Measurements from ENCODE around the gene DDX27.

The DDX27 gene

GRCh38 chr20:49279677-49280462 is 60.7 kb downstream of the DDX27 start:
- no peak for FAIRE-seq

DNA sequence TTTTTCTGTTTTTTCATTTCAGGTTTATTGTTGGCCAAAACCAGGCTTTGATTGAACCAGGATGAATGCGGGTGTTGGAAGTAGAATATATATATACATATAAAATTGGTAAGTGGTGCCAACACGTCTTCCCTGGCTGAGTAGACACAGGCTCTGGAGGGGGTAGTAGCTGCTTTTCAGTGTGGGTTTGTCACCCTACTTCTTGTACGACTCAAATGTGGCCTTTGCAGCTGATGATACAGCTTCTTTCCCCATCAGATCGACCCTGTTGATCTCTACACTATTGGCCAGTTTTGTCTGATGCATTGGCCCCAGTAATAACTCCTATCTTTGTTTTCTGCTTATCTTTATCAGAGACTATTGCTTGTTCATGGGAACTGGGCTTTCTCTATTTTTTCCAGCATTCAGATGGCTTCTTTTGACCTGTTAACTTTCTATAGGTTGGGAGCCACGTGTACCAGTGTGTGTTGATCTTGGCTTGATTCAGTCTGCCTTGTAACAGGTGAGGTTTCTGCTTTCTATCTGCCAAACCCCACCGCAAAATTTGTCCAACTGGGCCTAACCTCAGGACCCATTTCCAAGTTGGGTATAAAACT is 61.3 kb downstream of the DDX27 start:
- no peak for FAIRE-seq

GRCh38 chr20:49281059-49281912 is 62.1 kb downstream of the DDX27 start:
- no peak for FAIRE-seq

DNA sequence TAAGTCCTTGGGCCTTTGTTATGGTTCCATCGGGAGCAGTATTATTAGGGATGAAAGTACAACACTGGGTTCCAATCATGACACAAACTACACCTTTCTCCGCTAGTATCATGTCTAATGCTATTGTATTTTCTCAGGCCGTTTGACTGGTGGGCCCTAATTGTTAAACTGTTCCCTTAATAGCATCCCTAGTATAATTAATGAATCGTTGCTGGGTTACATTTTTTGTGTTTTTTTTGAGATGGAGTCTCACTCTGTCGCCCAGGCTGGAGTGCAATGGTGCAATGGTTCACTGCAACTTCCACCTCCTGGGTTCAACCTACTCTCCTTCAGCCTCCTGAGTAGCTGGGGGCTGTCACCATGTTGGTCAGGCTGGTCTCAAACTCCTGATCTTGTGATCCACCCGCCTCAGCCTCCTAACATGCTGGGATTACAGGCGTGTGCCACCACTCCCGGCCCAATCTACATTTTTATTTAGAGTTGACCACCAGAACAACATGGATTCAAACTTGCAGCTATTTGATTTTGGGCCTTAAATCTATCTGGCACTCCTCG is 62.8 kb downstream of the DDX27 start:
- FAIRE-seq, result no peak

- FAIRE-seq, result no peak
Observed at GRCh38 chr20:49282584-49283171, 63.5 kb downstream of the DDX27 start.

DNA sequence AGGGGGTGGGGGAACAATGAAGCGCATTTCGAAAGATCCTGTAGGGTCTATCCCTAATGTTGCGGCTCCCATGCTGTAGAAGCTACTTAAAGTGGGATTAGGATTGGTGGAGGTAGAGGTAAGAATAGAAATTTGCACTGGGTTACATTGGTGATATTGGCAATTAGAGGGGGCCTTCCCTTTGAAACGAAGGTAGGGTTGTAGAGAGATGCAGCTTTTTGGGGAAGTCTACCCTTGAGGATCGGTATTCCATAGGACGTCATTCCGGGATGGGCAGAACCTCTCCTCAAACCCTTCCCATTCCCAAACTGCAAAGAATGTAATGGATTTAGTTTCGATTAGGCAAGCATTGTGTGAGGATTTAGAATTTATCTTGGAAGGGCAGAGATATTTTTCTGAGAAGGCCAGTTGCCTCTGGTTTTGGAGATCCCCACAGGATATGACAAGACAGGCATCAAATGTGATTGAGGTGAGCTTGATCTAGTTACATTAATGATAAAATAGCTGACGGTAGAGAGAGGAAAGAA is 64.0 kb downstream of the DDX27 start:
- FAIRE-seq, result no peak

GRCh38 chr20:49283703-49284625 is 64.7 kb downstream of the DDX27 start:
- no peak for FAIRE-seq

DNA sequence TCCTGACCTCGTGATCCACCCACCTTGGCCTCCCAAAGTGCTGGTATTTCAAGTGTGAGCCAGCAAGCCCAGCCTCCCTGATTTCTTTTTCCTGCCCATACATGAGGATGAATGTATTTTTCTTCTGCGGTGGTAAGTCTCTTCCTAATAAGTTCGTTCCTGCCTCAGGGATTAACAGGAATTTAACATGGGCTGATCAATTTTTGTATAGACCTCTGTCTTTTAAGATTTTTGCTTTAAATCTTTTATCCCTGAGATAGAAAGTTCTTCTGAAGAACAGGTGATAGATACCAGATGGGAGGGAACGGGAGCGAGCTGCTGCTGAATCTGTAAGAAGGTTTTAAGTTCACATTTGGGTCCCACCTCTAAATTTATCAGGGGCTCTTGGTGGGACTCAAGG is 65.6 kb downstream of the DDX27 start:
- FAIRE-seq, result no peak

- no peak for FAIRE-seq
Observed at GRCh38 chr20:49285233-49285668, 66.0 kb downstream of the DDX27 start.

- no peak for FAIRE-seq
Observed at GRCh38 chr20:49285813-49286494, 66.7 kb downstream of the DDX27 start.

- no peak for FAIRE-seq
Observed at GRCh38 chr20:49286689-49287551, 67.7 kb downstream of the DDX27 start.

- FAIRE-seq, result no peak
Observed at GRCh38 chr20:49287555-49288249, 68.5 kb downstream of the DDX27 start.

GRCh38 chr20:49288250-49288751 is 69.1 kb downstream of the DDX27 start:
- FAIRE-seq, result no peak

DNA sequence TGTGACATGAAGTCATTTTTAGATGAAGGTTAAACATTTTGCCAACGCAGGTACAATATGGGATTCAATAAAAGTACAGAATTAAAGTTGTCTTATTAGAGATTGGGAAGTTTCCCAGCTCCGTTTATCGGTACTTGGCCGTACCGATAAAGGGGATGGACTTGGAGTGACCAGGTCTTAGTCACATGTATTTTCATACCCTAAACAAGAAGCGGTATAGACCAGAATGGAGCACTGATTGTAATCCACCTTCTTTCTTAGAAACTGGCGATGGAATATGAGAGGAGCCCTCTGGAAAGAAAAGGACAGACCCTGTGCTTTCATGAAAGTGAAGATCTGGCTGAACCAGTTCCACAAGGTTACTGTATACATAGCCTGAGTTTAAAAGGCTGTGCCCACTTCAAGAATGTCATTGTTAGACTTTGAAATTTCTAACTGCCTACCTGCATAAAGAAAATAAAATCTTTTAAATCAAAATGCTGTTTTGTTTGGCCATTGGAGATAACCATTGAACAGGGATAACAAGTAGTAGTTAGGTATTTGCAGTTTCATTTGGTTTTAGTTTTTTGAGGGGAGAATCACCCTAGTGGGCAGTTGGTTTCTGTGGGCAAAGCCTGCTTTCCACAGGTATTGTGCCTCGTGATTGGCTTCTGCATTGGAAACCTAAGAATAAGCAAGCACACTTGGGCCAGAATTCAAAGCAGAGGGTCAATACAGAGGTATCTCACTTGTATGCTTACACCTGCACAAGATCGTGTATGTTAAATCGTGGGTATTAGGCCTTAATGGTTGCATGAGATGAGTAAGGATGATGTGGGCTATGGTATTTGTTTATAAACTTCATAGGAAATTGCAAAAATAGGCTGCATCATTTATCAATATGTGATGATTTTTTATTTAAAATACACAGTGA is 69.8 kb downstream of the DDX27 start:
- no peak for FAIRE-seq

- FAIRE-seq, result no peak
Observed at GRCh38 chr20:49290608-49291191, 71.5 kb downstream of the DDX27 start.

DNA sequence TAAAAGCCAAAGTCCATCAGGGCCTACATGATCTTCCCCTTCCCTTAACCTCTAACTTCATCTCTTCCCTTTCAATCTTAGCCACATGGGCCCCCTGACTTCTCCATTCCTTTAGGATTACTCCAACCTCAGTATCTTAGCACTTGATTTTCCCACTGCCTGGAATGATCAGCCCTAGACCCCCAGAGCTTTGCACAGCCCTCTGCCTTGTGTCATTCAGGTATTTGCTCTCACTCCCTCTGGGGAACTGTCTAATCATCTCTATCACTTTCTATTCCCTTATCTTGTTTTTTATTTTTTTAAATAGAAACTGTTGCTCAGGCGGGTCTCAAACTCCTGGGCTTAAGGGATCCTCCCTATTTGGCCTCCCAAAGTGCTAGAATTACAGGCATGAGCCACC is 72.0 kb downstream of the DDX27 start:
- no peak for FAIRE-seq

- no peak for FAIRE-seq
Observed at GRCh38 chr20:49292010-49292409, 72.8 kb downstream of the DDX27 start.

DNA sequence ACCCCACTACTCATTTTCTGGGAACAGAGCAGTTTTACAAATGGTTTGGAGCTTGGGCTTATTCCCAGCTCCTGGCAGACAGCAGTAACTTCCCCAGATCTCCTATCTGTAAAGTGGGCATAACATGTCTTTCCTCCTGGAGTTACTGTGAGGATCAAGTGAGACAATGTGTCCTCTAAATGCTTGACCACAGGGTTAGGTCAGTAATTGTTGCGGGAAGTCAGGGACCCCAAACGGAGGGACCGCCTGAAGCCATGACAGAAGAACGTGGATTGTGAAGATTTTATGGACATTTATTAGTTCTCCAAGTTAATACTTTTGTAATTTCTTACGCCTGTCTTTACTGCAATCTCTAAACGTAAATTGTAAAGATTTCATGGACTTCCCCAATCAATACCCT is 73.9 kb downstream of the DDX27 start:
- FAIRE-seq, result no peak
